ENCODE results near the gene PRKAR1B.

The PRKAR1B gene

GRCh38 chr7:585229-585711, 141.8 kb downstream of the PRKAR1B start:
- DNase-seq = no peak

GRCh38 chr7:584820-585219, 142.3 kb downstream of the PRKAR1B start:
- no peak for DNase-seq

- DNase-seq = no peak
These were observed 143.0 kb downstream of the PRKAR1B start for GRCh38 chr7:584122-584465.

- no peak for DNase-seq
These were observed 143.5 kb downstream of the PRKAR1B start for GRCh38 chr7:583410-584121.

DNA sequence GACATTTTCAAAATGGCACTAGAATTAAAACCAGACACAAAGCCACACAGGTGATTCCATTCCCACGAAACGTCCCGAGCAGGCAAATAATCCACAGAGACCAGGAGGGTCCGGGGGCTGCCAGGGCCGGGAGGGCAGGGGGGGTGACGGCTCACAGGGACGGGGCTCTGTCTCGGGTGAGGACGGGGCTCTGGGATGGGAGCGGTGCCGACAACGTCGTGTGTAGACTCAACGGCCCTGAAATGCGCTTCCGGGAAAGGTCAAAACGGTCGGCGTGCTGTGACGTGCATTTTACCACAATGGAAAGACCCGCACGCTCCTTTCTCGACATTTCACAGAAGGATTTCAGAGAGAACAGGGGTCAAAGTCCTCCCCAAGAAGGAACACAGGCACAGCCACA, 144.2 kb downstream of the PRKAR1B start:
- no peak for DNase-seq

- no peak for DNase-seq
These were observed 144.8 kb downstream of the PRKAR1B start for GRCh38 chr7:582081-582835.

GRCh38 chr7:578386-578785, 148.7 kb downstream of the PRKAR1B start:
- no peak for DNase-seq

- no peak for DNase-seq
These were observed 149.2 kb downstream of the PRKAR1B start for GRCh38 chr7:577741-578370.

GRCh38 chr7:577278-577665, 149.8 kb downstream of the PRKAR1B start:
- no peak for DNase-seq

DNA sequence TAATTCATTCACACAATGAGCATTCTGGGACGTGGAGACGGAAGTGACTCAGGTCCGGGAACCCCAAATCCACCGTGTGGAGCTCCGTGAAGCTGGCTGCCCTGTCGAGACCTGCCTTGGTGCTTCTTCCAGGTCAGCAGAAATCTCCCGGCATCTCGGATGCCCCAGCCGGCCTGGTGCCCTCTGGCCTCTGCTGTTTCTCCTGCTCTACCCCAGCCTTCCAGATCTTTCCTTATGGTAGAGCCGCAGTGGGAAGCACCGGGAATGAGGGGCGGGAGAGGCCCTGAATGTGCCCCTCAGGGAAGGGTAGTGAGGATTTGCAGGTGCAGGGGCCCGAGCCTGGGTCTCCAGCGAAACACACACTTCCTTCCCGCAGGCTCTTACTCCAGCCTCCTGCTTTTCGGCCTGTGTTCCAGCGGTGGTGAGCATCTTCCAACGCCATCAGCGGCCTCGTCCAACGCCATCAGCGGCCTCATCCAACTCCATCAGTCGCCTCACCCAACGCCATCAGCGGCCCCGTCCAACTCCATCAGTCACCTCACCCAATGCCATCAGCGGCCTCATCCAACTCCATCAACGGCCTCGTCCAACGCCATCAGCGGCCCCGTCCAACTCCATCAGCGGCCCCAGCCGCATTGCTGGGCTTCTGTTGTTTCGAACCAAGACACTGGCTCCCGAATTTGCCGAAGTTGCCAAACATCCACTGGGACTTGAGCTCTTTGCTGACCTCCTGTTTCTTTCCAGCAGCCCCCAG, 150.4 kb downstream of the PRKAR1B start:
- DNase-seq = no peak

DNA sequence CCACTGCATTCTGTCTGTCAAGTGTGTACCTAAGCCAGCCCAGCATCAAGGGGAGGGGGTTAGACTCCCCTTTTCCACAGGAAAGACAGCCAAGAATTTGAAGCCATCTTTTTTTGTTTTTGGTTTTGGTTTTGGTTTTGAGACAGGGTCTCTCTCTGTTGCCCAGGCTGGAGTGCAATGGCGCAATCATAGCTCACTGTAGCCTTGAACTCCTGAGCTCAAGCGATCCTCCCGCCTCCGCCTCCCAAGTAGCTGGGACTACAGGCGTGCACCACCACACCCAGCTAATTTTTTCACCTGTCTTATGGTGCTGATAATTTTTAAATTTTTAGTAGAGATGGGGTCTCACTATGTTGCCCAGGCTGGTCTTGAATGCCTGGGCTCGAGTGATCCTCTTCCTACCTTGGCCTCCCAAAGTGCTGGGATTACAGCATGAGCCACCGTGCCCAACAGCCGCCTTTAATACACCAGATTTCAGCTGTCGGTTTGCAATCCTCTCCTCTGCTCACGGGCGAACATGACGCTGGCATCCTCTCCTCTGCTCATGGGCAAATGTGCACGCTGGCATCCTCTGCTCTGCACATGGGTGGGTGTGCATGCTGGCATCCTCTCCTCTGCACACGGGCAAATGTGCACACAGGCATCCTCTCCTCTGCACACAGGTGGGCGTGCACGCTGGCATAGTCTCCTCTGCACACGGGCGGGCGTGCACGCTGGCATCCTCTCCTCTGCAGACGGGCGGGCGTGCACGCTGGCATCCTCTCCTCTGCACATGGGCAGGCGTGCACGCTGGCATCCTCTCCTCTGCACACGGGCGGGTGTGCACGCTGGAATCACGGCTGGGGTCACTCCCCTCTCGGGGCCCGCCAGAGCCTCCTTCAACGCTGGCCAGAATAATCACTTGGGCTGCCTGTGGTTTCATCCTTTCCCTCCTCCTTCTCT, 151.4 kb downstream of the PRKAR1B start:
- no peak for DNase-seq

- no peak for DNase-seq
These were observed 152.3 kb downstream of the PRKAR1B start for GRCh38 chr7:574661-575395.

DNA sequence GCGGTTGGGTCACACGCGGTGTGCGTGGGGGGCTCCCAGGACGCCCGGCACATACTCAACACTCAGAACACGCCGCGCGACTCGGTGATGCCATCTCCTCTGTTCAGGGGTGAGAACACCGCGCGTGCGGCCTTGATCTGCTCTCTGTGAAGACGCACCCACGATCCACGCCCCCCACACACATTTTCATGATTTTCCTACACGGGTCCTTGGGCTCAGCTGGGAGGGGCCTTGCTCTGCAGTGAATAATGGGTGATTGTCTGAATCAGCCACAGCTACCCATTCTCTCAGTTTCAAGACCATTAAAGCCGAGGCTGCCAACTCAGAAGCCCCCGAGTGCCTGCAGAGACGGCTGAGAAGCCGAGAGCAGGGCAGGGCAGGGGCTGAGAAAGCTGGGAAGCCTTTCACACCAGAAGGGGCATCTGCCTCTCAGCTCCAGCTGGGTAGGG, 153.1 kb downstream of the PRKAR1B start:
- DNase-seq = no peak

GRCh38 chr7:573269-573932, 153.7 kb downstream of the PRKAR1B start:
- no peak for DNase-seq

- DNase-seq = no peak
These were observed 154.4 kb downstream of the PRKAR1B start for GRCh38 chr7:572416-573268.

DNA sequence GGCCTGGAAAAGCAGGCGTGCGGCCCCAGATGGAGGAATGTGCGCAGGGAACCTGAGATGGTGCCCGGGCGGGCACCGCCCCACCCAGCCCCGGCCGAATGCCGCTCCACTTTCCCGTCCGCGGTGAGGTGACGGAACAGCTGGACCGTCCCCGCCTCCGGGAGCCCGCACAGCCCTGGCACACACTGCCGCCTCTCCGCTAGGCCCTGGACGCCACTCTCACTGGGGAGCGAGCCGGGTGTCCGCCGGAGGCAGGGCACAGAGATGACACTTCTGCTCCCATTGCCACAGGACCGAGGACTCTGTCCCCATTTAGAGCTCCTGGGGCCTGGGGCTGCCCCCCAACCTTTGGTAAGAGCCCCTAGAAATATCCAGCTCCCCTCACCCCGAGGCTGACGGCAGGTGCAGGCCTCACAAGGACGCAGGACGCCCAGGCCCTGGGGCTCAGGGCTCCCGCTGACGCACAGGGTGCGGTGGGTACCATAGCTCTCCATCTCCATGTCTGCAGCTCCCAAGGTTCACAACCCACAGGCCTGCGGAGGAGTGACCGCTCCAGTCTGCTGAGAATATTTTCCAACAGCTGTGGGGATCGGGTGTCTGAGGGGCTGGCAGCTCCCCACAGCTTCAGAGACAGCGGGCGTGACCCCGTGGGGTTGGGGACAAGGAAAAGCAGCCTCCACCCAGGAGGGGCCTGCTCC, 155.2 kb downstream of the PRKAR1B start:
- DNase-seq = no peak

DNA sequence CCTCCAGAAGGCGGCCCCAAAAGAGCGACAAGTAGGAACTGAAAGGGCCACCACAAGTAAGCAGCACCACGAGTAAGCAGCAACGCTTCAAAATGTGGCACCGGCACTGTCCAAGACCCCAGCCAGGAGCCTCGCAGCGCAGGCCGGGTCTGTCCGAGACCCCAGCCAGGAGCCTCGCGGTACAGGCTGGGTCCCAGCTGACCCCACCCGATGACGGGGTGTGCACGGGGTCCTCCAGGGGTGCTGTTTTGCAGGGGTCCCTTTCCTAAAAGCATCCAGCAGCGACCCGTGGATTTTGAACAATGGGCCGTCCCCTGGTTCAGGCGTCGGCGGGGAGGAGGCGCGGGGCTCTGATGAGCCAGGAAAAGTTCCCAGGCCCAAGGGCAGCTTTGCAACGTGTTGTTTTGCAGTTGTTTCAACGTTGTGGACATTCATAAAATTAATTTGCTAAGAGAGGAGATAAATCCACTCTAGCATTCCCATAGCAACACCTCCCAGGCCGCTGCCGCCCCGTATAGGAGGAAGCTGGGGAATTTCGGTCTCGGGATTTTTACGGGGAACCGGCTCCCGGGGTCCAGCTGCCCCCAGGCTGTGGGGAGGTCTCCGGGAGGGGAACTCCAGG, 155.9 kb downstream of the PRKAR1B start:
- no peak for DNase-seq

DNA sequence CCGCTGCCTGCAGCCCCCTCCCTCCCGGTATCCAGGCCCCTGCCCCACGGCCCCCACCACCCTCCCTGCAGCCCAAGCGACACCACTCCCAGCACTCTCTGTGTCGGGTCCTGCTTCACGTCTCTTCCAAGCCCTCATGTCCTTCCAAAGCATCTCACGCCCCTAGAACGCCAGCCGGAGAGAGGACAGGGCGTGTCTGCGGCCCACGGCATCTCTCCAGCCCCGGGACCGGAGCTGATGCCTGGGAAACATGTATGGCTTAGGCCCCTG, 156.3 kb downstream of the PRKAR1B start:
- no peak for DNase-seq

Data from fibroblast of skin of back (primary cell).